Measurements from ENCODE around the gene SARNP.

SARNP gene

GRCh38 chr12:55711786-55712553, 105.6 kb downstream of the SARNP start:
- no peak for DNase-seq (ENCODE audit: low read depth in 2 of 2, low spot score in 1 of 2)

- no peak for DNase-seq (ENCODE audit: low read depth in 2 of 2, low spot score in 1 of 2)
Measured at GRCh38 chr12:55708695-55709233, 108.8 kb downstream of the SARNP start.

- no peak for DNase-seq (ENCODE audit: low read depth in 2 of 2, low spot score in 1 of 2)
Measured at GRCh38 chr12:55707841-55708694, 109.5 kb downstream of the SARNP start, which contains the start of gene ITGA7. Gene ITGA7 (minus strand): TSS chr12:55707904. CDS start chr12:55707682, 222 bp downstream.
